CD4-positive, CD25-positive, alpha-beta regulatory T cell (primary cell): ENCODE data around the gene NEURL3. TPM values are rescaled to one million over a fixed set of nuclear protein-coding genes. Genes with fewer than 3 reads are reported as not detected.

Experiments used
- ATAC-seq, 2 donors: fragments of 150-1000 bp; cut with Tn5 transposase; one replicate each; pipeline ENCODE4 v1.10.0; 2021; ENCODE audit warnings: low read depth in 2 of 2, moderate number of reproducible peaks in 2 of 2, moderate library complexity in 1 of 2
- DNase-seq, 3 donors: peaks; one replicate each; pipeline versions ENCODE4 v3.0.0 to v3.0.0-alpha.2; 2012 to 2022; ENCODE audit warnings: mixed read lengths in 1 of 3
- H3K27ac ChIP-seq: one replicate; pipeline ENCODE4 v1.7.0; 2013; ENCODE audit warnings: mild to moderate bottlenecking, low read length; ENCODE audit not compliant: insufficient read depth, poor library complexity, severe bottlenecking
- H3K27me3 ChIP-seq: one replicate; pipeline ENCODE4 v1.7.0; 2013; ENCODE audit warnings: low read length; ENCODE audit not compliant: control insufficient read depth, insufficient read depth
- H3K36me3 ChIP-seq: one replicate; pipeline ENCODE4 v1.7.0; 2013; ENCODE audit warnings: mild to moderate bottlenecking, low read length, moderate library complexity; ENCODE audit not compliant: control insufficient read depth, insufficient read depth
- H3K4me1 ChIP-seq: 2 replicates; pipeline ENCODE4 v1.7.0; 2013; ENCODE audit warnings: mild to moderate bottlenecking, low read length; ENCODE audit not compliant: insufficient read depth, control insufficient read depth, poor library complexity, severe bottlenecking
- H3K4me3 ChIP-seq: one replicate; pipeline ENCODE4 v1.7.0; 2013; ENCODE audit warnings: low read depth, mild to moderate bottlenecking, low read length, moderate library complexity
- H3K9me3 ChIP-seq, 2 experiments: 1 replicate in 1 of 2; 2 replicates in 1 of 2; pipeline ENCODE4 v1.7.0; 2013; ENCODE audit warnings: low read length in 2 of 2, mild to moderate bottlenecking in 1 of 2, moderate library complexity in 1 of 2; ENCODE audit not compliant: control insufficient read depth in 2 of 2
- H3K27ac Mint-ChIP-seq, 3 donors: one replicate each; pipeline ENCODE4 v1.8.0; 2020 to 2022; ENCODE audit warnings: mild to moderate bottlenecking in 3 of 3, mixed read lengths in 3 of 3, moderate library complexity in 2 of 3
- H3K27me3 Mint-ChIP-seq: one replicate; pipeline ENCODE4 v1.8.0; 2022; ENCODE audit warnings: mild to moderate bottlenecking, mixed read lengths
- H3K36me3 Mint-ChIP-seq: one replicate; pipeline ENCODE4 v1.8.0; 2020; ENCODE audit warnings: mixed read lengths
- H3K4me1 Mint-ChIP-seq, 4 donors: one replicate each; pipeline ENCODE4 v1.8.0; 2020 to 2022; ENCODE audit warnings: mixed read lengths in 4 of 4, mild to moderate bottlenecking in 1 of 4
- H3K4me3 Mint-ChIP-seq, 4 donors: one replicate each; pipeline ENCODE4 v1.8.0; 2020 to 2022; ENCODE audit warnings: mild to moderate bottlenecking in 4 of 4, mixed read lengths in 4 of 4, moderate library complexity in 3 of 4
- H3K9me3 Mint-ChIP-seq, 7 donors: one replicate each; pipeline ENCODE4 v1.8.0; 2020 to 2022; ENCODE audit warnings: mixed read lengths in 7 of 7, mild to moderate bottlenecking in 3 of 7, moderate library complexity in 2 of 7
- polyA plus RNA-seq, 4 donors: library from polyadenylated mRNA; unstranded; fragments of 300-500 nt; fragmentation: Illumina TruSeq; gene quantifications; one replicate each; pipeline ENCODE4 v1.2.3, GENCODE V29; 2021
- total RNA-seq: library from RNA; stranded (reverse); gene quantifications from one replicate; pipeline ENCODE4 v1.2.3, GENCODE V29; 2022

NEURL3 gene
- total and polyA plus RNA-seq, 5 donors from 2014 or later: 0.18 TPM; not detected in 4

DNA sequence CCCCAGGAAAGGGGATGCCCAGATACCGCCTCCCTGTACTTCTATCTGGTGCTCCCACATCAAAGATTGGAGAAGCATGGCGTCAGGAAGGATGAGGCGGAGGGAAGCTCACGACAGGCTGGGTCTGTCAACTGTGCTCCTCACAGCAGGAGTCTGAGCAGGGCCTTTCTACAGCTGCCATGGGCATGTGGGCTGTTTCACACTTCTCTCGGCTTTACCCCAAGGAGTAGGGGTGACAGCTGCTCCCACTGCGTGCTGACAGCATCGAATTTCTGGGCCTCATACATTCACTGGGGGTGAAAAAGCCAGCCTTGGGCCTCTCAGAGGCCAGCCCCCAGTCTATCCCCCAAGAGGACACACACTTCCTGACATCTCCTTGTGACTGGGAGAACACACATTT is 21.1 kb downstream of the NEURL3 start:
- ATAC-seq: no peak
- Mint-ChIP-seq H3K36me3 (no peaks in the 10 kb centered on the region), H3K27me3 (peaks cover 7% of the 10 kb centered on the region), H3K4me3 (peak overlapping the region in 1 of 4 donors; percentile 73), H3K27ac (peak overlapping the region in 1 of 3 donors; percentile 95), H3K9me3 (peaks cover 0 to 3% (median 0%) of the 10 kb centered on the region in 7 donors), H3K4me1 (peaks cover 13 to 39% (median 23%) of the 10 kb centered on the region in 4 donors)
- DNase-seq: no peak
- Histone ChIP-seq H3K27ac (no peak overlapping the region), H3K36me3 (no peaks in the 10 kb centered on the region), H3K4me3 (no peak overlapping the region), H3K4me1 (peaks cover 10% of the 10 kb centered on the region), H3K9me3 (no peaks in the 10 kb centered on the region), H3K27me3 (peaks cover 4% of the 10 kb centered on the region)

DNA sequence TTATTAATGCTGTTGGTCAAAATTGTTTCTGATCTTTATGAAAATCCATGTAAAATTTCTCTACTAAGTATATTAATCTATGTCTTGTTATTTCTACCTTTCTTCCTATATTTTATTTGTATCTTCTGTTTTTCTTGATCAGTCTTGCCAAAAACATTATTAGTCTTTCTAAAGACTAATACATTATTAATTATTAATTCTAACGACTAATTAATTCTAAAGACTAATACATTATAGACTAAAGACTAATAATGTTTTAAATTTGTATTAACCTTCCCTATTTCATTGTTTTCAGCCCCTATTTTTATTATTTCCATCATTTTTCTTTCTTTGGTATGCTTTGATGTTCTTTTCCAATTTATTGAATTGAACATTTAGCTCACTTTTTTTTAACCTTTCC is 27.7 kb downstream of the NEURL3 start:
- H3K27ac ChIP-seq: no peak overlapping the region
- DNase-seq: no peak
- peaks cover 0 to 1% (median 0%) of the 10 kb centered on the region in 7 donors for H3K9me3 Mint-ChIP-seq
- H3K4me1 Mint-ChIP-seq: no peaks in the 10 kb centered on the region
- no peak for ATAC-seq
- no peak overlapping the region for H3K4me3 Mint-ChIP-seq
- H3K36me3 Mint-ChIP-seq: no peaks in the 10 kb centered on the region
- H3K27me3 ChIP-seq: peaks cover 15% of the 10 kb centered on the region
- no peak overlapping the region for H3K27ac Mint-ChIP-seq
- no peaks in the 10 kb centered on the region for H3K9me3 ChIP-seq
- no peak overlapping the region for H3K4me3 ChIP-seq
- no peaks in the 10 kb centered on the region for H3K4me1 ChIP-seq
- H3K36me3 ChIP-seq: no peaks in the 10 kb centered on the region
- H3K27me3 Mint-ChIP-seq: peaks cover 28% of the 10 kb centered on the region

DNA sequence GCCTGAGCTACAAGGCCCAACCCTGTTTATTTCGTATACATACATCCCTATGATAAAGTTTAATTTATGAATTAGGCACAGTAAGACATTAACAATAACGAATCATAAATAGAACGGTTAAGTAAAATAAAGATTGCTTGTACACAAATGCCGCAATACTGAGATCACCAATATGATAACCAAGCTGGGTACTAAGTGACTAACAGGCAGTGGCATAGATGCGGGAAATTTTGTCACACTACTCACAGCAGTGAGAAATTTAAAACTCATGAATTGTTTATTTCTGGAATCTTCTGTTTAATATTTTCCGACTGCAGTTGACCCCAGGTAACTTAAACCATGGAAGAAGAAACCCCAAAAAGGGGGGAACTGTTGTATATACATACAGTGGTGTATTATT is 33.4 kb downstream of the NEURL3 start:
- no peaks in the 10 kb centered on the region for H3K9me3 ChIP-seq
- peaks cover 0 to 3% (median under 1%) of the 10 kb centered on the region in 4 donors for H3K4me1 Mint-ChIP-seq
- H3K9me3 Mint-ChIP-seq: no peaks in the 10 kb centered on the region
- H3K36me3 ChIP-seq: no peaks in the 10 kb centered on the region
- H3K4me1 ChIP-seq: peaks cover 6% of the 10 kb centered on the region
- H3K27ac ChIP-seq: no peak overlapping the region
- no peak overlapping the region for H3K4me3 Mint-ChIP-seq
- peaks cover under 1% of the 10 kb centered on the region for H3K27me3 ChIP-seq
- DNase-seq (no peak), ATAC-seq (no peak)
- H3K27ac Mint-ChIP-seq: no peak overlapping the region
- no peaks in the 10 kb centered on the region for H3K36me3 Mint-ChIP-seq
- no peak overlapping the region for H3K4me3 ChIP-seq
- peaks cover 17% of the 10 kb centered on the region for H3K27me3 Mint-ChIP-seq

DNA sequence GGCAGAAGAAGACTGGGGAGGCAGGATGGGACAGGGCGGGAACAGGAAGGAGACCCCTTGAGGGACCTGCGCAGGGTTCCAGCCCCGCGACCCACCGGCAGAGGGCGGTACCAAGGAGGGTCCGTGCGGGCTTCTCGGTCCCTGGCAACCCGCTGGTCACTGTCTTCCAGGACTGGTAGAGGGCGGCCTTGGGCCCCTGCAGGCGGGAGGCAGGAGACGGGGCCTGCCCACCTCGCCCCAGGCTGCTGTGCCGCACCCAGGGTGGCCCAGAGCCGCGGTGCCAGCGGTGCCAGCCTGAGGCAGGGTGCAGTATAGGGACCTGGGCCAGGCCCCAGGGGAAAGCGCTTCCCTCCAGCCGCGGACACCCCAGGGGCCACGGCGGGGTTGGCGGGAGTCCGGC is 34.5 kb downstream of the NEURL3 start:
- H3K4me1 ChIP-seq: peaks cover 6% of the 10 kb centered on the region
- DNase-seq (peak; percentile 10 to 44 (median 16)), ATAC-seq (peak; percentile 57 to 63)
- Mint-ChIP-seq H3K9me3 (peaks cover 0 to 1% (median 0%) of the 10 kb centered on the region in 7 donors), H3K27ac (no peak overlapping the region), H3K4me3 (no peak overlapping the region), H3K27me3 (peaks cover 11% of the 10 kb centered on the region), H3K4me1 (peaks cover 0 to 3% (median under 1%) of the 10 kb centered on the region in 4 donors), H3K36me3 (no peaks in the 10 kb centered on the region)
- no peaks in the 10 kb centered on the region for H3K9me3 ChIP-seq
- no peak overlapping the region for H3K4me3 ChIP-seq
- H3K27me3 ChIP-seq: no peaks in the 10 kb centered on the region
- H3K36me3 ChIP-seq: no peaks in the 10 kb centered on the region
- H3K27ac ChIP-seq: no peak overlapping the region

DNA sequence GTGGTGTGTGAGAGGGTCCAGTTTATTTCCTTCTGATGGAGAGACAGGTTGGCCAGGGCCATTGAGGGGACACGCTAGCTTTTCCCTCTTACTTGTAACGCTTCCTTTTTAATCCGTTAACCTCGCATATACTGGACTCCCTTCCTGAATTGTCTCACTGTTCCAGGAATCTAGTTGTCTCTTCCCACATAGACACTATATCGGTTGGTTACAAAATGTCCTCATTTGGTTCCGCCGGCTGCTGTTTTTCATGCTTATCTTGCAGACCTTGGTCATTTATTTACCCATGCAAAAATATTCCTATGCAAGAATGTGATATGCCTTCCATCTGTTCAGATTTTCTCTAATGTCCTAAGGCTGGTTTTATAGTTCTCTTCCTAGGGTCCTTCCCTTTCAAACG is 35.0 kb downstream of the NEURL3 start:
- H3K9me3 Mint-ChIP-seq: peaks cover 0 to 1% (median 0%) of the 10 kb centered on the region in 7 donors
- H3K36me3 Mint-ChIP-seq: no peaks in the 10 kb centered on the region
- H3K27ac Mint-ChIP-seq: no peak overlapping the region
- Histone ChIP-seq H3K36me3 (no peaks in the 10 kb centered on the region), H3K27ac (no peak overlapping the region), H3K4me1 (peaks cover 6% of the 10 kb centered on the region), H3K27me3 (no peaks in the 10 kb centered on the region), H3K4me3 (no peak overlapping the region), H3K9me3 (no peaks in the 10 kb centered on the region)
- ATAC-seq: no peak
- H3K27me3 Mint-ChIP-seq: peaks cover 16% of the 10 kb centered on the region
- no peak for DNase-seq
- no peak overlapping the region for H3K4me3 Mint-ChIP-seq
- H3K4me1 Mint-ChIP-seq: peaks cover 0 to 3% (median under 1%) of the 10 kb centered on the region in 4 donors

DNA sequence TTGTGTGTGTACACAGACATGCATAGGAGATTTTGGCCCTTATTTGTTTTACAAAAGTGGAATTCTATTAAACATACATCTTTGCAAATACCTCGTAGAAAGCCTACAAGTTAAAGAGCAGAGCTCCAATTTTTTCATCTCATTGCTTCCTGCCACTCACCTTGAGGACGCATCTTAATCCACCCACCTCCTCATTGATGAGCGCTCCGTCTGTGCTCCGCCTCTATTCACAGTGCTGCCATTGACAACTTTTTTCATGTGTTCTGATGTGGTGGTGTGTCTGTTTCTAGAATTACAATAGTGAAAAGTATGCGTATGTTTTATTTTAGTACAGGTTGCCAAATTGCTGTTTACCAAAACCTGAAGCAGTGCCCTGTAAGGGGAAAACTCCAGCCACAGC is 36.3 kb downstream of the NEURL3 start:
- no peaks in the 10 kb centered on the region for H3K27me3 ChIP-seq
- H3K36me3 ChIP-seq: no peaks in the 10 kb centered on the region
- H3K4me1 Mint-ChIP-seq: peaks cover 0 to 3% (median under 1%) of the 10 kb centered on the region in 4 donors
- no peak overlapping the region for H3K4me3 ChIP-seq
- peak overlapping the region in 1 of 3 donors; percentile 6 for H3K27ac Mint-ChIP-seq
- H3K27ac ChIP-seq: no peak overlapping the region
- no peak overlapping the region for H3K4me3 Mint-ChIP-seq
- no peak for ATAC-seq
- no peaks in the 10 kb centered on the region for H3K9me3 ChIP-seq
- H3K9me3 Mint-ChIP-seq: peaks cover 0 to 1% (median 0%) of the 10 kb centered on the region in 7 donors
- H3K27me3 Mint-ChIP-seq: peaks cover 16% of the 10 kb centered on the region
- no peaks in the 10 kb centered on the region for H3K36me3 Mint-ChIP-seq
- no peak for DNase-seq
- peaks cover 6% of the 10 kb centered on the region for H3K4me1 ChIP-seq

DNA sequence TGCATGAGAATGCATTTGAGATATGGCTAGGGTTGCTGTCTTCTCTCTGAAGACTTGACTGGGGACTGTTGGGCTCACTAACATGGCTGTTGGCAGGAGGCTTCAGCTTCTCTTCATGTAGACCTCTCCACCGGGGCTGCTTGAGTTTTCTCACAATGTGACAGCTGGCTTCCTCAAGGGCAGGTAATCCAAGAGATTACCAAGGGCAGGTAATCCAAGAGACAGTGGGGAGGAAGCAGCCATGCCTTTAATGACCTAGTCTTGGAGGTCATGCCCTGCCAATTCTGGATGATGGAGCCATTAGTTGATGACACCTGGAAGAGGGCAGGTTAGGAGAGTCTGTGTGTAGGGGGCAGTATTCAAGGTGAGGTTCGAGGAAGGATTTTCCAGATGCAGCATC is 40.5 kb downstream of the NEURL3 start:
- Mint-ChIP-seq H3K27ac (no peak overlapping the region), H3K36me3 (no peaks in the 10 kb centered on the region), H3K4me3 (no peak overlapping the region), H3K9me3 (peaks cover 0 to 1% (median under 1%) of the 10 kb centered on the region in 7 donors), H3K4me1 (peaks cover 0 to 2% (median 0%) of the 10 kb centered on the region in 4 donors), H3K27me3 (peaks cover 16% of the 10 kb centered on the region)
- H3K27me3 ChIP-seq: no peaks in the 10 kb centered on the region
- DNase-seq (no peak), ATAC-seq (no peak)
- H3K9me3 ChIP-seq: no peaks in the 10 kb centered on the region
- no peaks in the 10 kb centered on the region for H3K4me1 ChIP-seq
- no peaks in the 10 kb centered on the region for H3K36me3 ChIP-seq
- H3K4me3 ChIP-seq: no peak overlapping the region
- H3K27ac ChIP-seq: no peak overlapping the region

DNA sequence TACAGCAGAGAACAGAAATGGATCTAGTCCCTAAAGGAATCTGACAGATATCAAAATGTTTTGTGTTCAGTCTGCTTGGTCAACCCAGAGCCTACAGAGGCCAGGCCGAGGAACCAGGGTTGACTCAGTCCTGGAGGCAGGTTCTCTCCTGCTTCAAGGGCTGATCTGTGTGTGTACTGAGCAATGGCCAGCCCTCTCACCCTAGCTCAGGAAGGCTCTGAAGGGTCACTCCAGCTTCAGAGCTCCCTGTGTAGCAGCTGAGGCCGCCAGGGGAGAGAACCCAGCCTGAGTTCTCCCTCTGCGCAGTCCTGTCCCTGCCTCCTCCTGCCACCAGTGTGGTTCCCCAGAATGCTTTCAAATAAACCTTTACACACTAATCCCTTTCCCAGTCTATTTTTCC is 41.1 kb downstream of the NEURL3 start:
- Histone ChIP-seq H3K36me3 (no peaks in the 10 kb centered on the region), H3K9me3 (no peaks in the 10 kb centered on the region), H3K4me3 (no peak overlapping the region), H3K27me3 (no peaks in the 10 kb centered on the region), H3K27ac (no peak overlapping the region), H3K4me1 (no peaks in the 10 kb centered on the region)
- no peak for DNase-seq
- Mint-ChIP-seq H3K27me3 (peaks cover 14% of the 10 kb centered on the region), H3K9me3 (peaks cover 0 to 7% (median 2%) of the 10 kb centered on the region in 7 donors), H3K36me3 (no peaks in the 10 kb centered on the region), H3K4me3 (no peak overlapping the region), H3K27ac (no peak overlapping the region), H3K4me1 (peaks cover 0 to 2% (median 0%) of the 10 kb centered on the region in 4 donors)
- ATAC-seq: no peak
